HepG2 (cell line): ENCODE results near the gene TMEM121. TPM values are rescaled to one million over a fixed set of nuclear protein-coding genes. Genes with fewer than 3 reads are reported as not detected.

Experiments
- AFF4 ChIP-seq: sonication (generic); formaldehyde crosslinking; IDR thresholded peaks from 2 replicates; pipeline ENCODE4 v1.4.0; 2020; ENCODE audit warnings: missing genetic modification reagents
- ARNT2 ChIP-seq: sonication (generic); formaldehyde crosslinking; IDR thresholded peaks from 2 replicates; pipeline ENCODE4 v1.8.0; 2022; ENCODE audit warnings: mild to moderate bottlenecking, low read depth, missing genetic modification reagents, moderate library complexity
- FOSL1 ChIP-seq: sonication (generic); formaldehyde crosslinking; IDR thresholded peaks from 2 replicates; pipeline ENCODE4 v1.9.0; 2021; ENCODE audit warnings: missing genetic modification reagents, borderline replicate concordance
- GMEB1 ChIP-seq: sonication (generic); formaldehyde crosslinking; IDR thresholded peaks from 2 replicates; pipeline ENCODE4 v1.5.1; 2020; ENCODE audit warnings: missing genetic modification reagents, mild to moderate bottlenecking, borderline replicate concordance
- KDM1A ChIP-seq: IDR thresholded peaks from 2 replicates; pipeline ENCODE4 v1.6.1; 2016; ENCODE audit warnings: missing compliant biosample characterization
- KLF16 ChIP-seq, 2 experiments: sonication (generic) in 1 of 2; formaldehyde crosslinking in 1 of 2; IDR thresholded peaks; 2 replicates each; pipeline versions ENCODE4 v1.6.1 to v1.8.0; 2016 to 2023; ENCODE audit warnings: missing genetic modification reagents in 2 of 2, missing compliant biosample characterization in 1 of 2
- MXI1 ChIP-seq: IDR thresholded peaks from 3 replicates; pipeline ENCODE4 v1.6.1; 2012; ENCODE audit warnings: low read depth, low read length, inconsistent platforms, borderline replicate concordance
- NFKB2 ChIP-seq: sonication (generic); formaldehyde crosslinking; IDR thresholded peaks from 2 replicates; pipeline ENCODE4 v1.4.0; 2020; ENCODE audit warnings: missing genetic modification reagents, borderline replicate concordance
- NFYB ChIP-seq: sonication (generic); formaldehyde crosslinking; IDR thresholded peaks from 2 replicates; pipeline ENCODE4 v1.4.0; 2020; ENCODE audit warnings: missing genetic modification reagents
- NR2F2 ChIP-seq: IDR thresholded peaks from 2 replicates; pipeline ENCODE4 v1.6.1; 2012; ENCODE audit warnings: low read depth, inconsistent platforms, borderline replicate concordance
- POLR2A ChIP-seq, 2 experiments: IDR thresholded peaks; 2 replicates each; pipeline ENCODE4 v1.6.1; 2011; ENCODE audit warnings: low read depth in 2 of 2, low read length in 2 of 2, mild to moderate bottlenecking in 1 of 2, moderate library complexity in 1 of 2; ENCODE audit not compliant: insufficient read depth in 1 of 2
- SMC3 ChIP-seq: IDR thresholded peaks from 2 replicates; pipeline ENCODE4 v1.6.1; 2011; ENCODE audit warnings: low read length, improper control_type of control experiment
- TBX2 ChIP-seq: sonication (generic); formaldehyde crosslinking; IDR thresholded peaks from 2 replicates; pipeline ENCODE4 v1.5.0; 2020; ENCODE audit warnings: missing genetic modification reagents, mild to moderate bottlenecking, borderline replicate concordance
- TFAP4 ChIP-seq: sonication (generic); IDR thresholded peaks from 2 replicates; pipeline ENCODE4 v1.6.1; 2016; ENCODE audit warnings: low read depth, borderline replicate concordance
- TFDP2 ChIP-seq: sonication (generic); formaldehyde crosslinking; IDR thresholded peaks from 2 replicates; pipeline ENCODE4 v1.4.0; 2020; ENCODE audit warnings: missing genetic modification reagents
- ZC3H13 ChIP-seq: sonication (generic); formaldehyde crosslinking; IDR thresholded peaks from 2 replicates; pipeline ENCODE4 v1.8.1; 2023; ENCODE audit warnings: mild to moderate bottlenecking, missing genetic modification reagents, moderate library complexity
- ZNF329 ChIP-seq: sonication (generic); formaldehyde crosslinking; IDR thresholded peaks from 2 replicates; pipeline ENCODE4 v1.9.0; 2021; ENCODE audit warnings: low read depth, mild to moderate bottlenecking, missing genetic modification reagents
- ZNF501 ChIP-seq: sonication (generic); formaldehyde crosslinking; IDR thresholded peaks from 2 replicates; pipeline ENCODE4 v1.5.1; 2020; ENCODE audit warnings: mild to moderate bottlenecking, moderate library complexity, missing genetic modification reagents
- ZNF572 ChIP-seq: sonication (generic); formaldehyde crosslinking; IDR thresholded peaks from 2 replicates; pipeline ENCODE4 v1.5.1; 2020; ENCODE audit warnings: mild to moderate bottlenecking, missing genetic modification reagents
- ZNF629 ChIP-seq: sonication (generic); formaldehyde crosslinking; conservative IDR thresholded peaks from 2 replicates; pipeline ENCODE4 v1.5.0; 2020; ENCODE audit warnings: missing genetic modification reagents
- ZNF768 ChIP-seq: sonication (generic); formaldehyde crosslinking; IDR thresholded peaks from 2 replicates; pipeline ENCODE4 v1.4.0; 2020; ENCODE audit warnings: missing genetic modification reagents
- ZNF776 ChIP-seq: sonication (generic); formaldehyde crosslinking; IDR thresholded peaks from 2 replicates; pipeline ENCODE4 v1.4.0; 2020; ENCODE audit warnings: mild to moderate bottlenecking, missing genetic modification reagents
- ZSCAN25 ChIP-seq: sonication (generic); formaldehyde crosslinking; IDR thresholded peaks from 2 replicates; pipeline ENCODE4 v1.8.0; 2022; ENCODE audit warnings: mild to moderate bottlenecking, missing genetic modification reagents
- polyA plus RNA-seq, 8 experiments: library from polyadenylated mRNA; depleted of rRNA in 3 of 8; stranded (reverse) in 7 of 8; unstranded in 1 of 8; fragments of >200 nt; fragmentation: Illumina TruSeq in 4 of 8; extraction: Trizol in 4 of 8; gene quantifications; 2 replicates each; pipeline versions ENCODE4 v1.2.1 to v1.2.3, GENCODE V29; 2011 to 2016; ENCODE audit warnings: low read depth in 4 of 8, missing spikeins in 1 of 8, mixed read lengths in 1 of 8; ENCODE audit not compliant: insufficient read depth in 1 of 8
- total RNA-seq, 5 experiments: library from RNA; depleted of rRNA; stranded (reverse); fragments of >200 nt; fragmentation: Illumina TruSeq; extraction: Trizol; gene quantifications; 2 replicates each; pipeline ENCODE4 v1.2.3, GENCODE V29; 2016; ENCODE audit warnings: low read depth in 1 of 5

Gene TMEM121
- total and polyA plus RNA-seq, 2 of the 13 experiments (the other 11 are each of a cell fraction or from before 2014, with no cell fraction given) = 6.6 to 19.0 TPM

GRCh38 chr14:105527826-105528585 is 1.6 kb downstream of the TMEM121 start (continued):
- no peak for TF ChIP-seq KDM1A
- TF ChIP-seq TFAP4 = no peak
- TF ChIP-seq SMC3 = peak; percentile 27; the same call in 1 of the 2 replicates
- peak; percentile 41; the same call in 1 of the 2 replicates for TF ChIP-seq ZSCAN25 (CRISPR knock-in tag)
- no peak for TF ChIP-seq NFYB
- TF ChIP-seq MXI1 = peak; percentile 58; the same call in 1 of the 3 replicates
- TF ChIP-seq POLR2A (IDR thresholded peaks at IDR 0.05; ENCODE audit: insufficient read depth in 1 of 2, low read depth in 2 of 2, low read length in 2 of 2) = no peak; a peak in 1 of 4 replicates
- TF ChIP-seq TBX2 = peak; percentile 69; the same call in 1 of the 2 replicates
- peak; percentile 92 for TF ChIP-seq TFDP2 (CRISPR knock-in tag)
- no peak for TF ChIP-seq FOSL1 (CRISPR knock-in tag)
- no peak for TF ChIP-seq AFF4 (CRISPR knock-in tag)
- peak; percentile 55; the same call in 1 of the 2 replicates for TF ChIP-seq ZC3H13 (CRISPR knock-in tag)
- 0 out of 2 replicates have a peak, but pooled peaks have one; percentile 45 for TF ChIP-seq ZNF572 (CRISPR knock-in tag)
- TF ChIP-seq NR2F2 = no peak
- TF ChIP-seq NFKB2 (CRISPR knock-in tag) = no peak
- peak in 1 of 2 experiments; percentile 47; a peak in 1 of 4 replicates for TF ChIP-seq KLF16 (CRISPR knock-in tag; IDR thresholded peaks at IDR 0.05)
- TF ChIP-seq ZNF501 (CRISPR knock-in tag) = peak; percentile 67
- TF ChIP-seq ARNT2 (CRISPR knock-in tag) = peak; percentile 59; the same call in 1 of the 2 replicates
- no peak for TF ChIP-seq ZNF329 (CRISPR knock-in tag)
- TF ChIP-seq ZNF776 (CRISPR knock-in tag) = peak; percentile 49; the same call in 1 of the 2 replicates
- no peak for TF ChIP-seq GMEB1
- TF ChIP-seq ZNF629 (CRISPR knock-in tag) = no peak
- TF ChIP-seq ZNF768 (CRISPR knock-in tag) = peak; percentile 35; the same call in 1 of the 2 replicates
